IPS DF 6.9 (cell line): ENCODE measurements around the gene DYRK1A.

Experiments used
- DNase-seq: peaks from one replicate; pipeline ENCODE4 v3.0.0-alpha.2; 2013; ENCODE audit warnings: low read depth, low spot score
- H3K27ac ChIP-seq: one replicate; pipeline ENCODE4 v1.5.1; 2013; ENCODE audit warnings: low read length, control low read depth
- H3K27me3 ChIP-seq: 2 replicates; pipeline ENCODE4 v1.6.1; 2013; ENCODE audit warnings: mild to moderate bottlenecking, low read length; ENCODE audit not compliant: control insufficient read depth, insufficient read depth
- H3K36me3 ChIP-seq: 2 replicates; pipeline ENCODE4 v1.6.1; 2013; ENCODE audit warnings: low read length; ENCODE audit not compliant: control insufficient read depth, insufficient read depth
- H3K4me1 ChIP-seq: 2 replicates; pipeline ENCODE4 v1.6.1; 2013; ENCODE audit warnings: low read length; ENCODE audit not compliant: control insufficient read depth, insufficient read depth
- H3K4me3 ChIP-seq: 2 replicates; pipeline ENCODE4 v1.5.1; 2013; ENCODE audit warnings: mild to moderate bottlenecking, low read length
- H3K9me3 ChIP-seq: 2 replicates; pipeline ENCODE4 v1.6.1; 2013; ENCODE audit warnings: low read length, inconsistent platforms; ENCODE audit not compliant: control insufficient read depth, insufficient read depth
- WGBS: extraction: QIAGEN DNeasy Blood & Tissue Kit; methylation state at CpG from one replicate; pipeline ENCODE4 v1.1.7; 2013; ENCODE audit warnings: mixed read lengths, missing lambda C conversion rate; ENCODE audit not compliant: insufficient read length, insufficient coverage; 5-methylcytosine and 5-hydroxymethylcytosine counted together

Gene DYRK1A

GRCh38 chr21:37407719-37408420 is 41.3 kb downstream of the DYRK1A start:
- Histone ChIP-seq H3K9me3 (no peaks in the 10 kb centered on the region), H3K36me3 (no peaks in the 10 kb centered on the region; the same call in 1 of the 2 replicates), H3K27ac (no peak overlapping the region), H3K4me3 (no peak overlapping the region), H3K4me1 (0 out of 2 replicates have a peak, but pooled peaks cover 1% of the 10 kb centered on the region), H3K27me3 (no peaks in the 10 kb centered on the region)
- no peak for DNase-seq
- no CpG with 5 or more reads among the region's 6 CpGs for WGBS

DNA sequence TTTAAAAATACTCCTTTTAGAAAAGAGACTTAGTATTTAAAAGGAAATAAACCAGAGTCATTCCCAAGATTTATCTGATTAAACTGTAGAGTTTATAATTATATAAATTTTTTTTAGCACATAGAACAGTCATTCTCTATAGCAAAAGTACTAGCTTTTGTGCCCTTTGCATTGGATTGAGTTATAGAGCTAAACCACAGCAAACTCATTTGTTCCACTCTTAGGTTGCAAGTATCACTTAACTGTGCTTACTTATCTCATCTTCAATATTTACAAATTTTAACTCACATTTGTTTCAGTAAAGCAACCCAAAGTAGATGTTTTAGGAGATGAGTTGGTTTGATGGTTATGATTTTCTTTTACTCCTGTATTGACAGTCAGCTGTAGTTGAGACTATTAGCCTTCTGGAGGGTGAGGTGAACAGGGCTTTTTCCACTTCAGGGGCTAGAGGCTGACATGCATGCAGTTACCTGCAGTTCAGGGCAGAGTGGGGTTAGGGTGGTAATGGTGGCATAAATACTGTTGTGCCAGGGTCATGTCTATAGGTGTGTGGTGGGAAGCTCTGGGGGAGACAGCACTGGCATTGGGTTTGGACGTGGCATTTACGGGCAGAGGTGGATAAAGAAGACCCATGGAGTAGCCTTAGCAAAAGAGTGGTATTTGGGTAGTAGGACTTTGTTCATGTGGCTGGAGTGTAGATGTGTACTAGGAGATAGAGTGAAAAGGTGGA is 42.1 kb downstream of the DYRK1A start:
- DNase-seq = no peak
- Histone ChIP-seq H3K27ac (no peak overlapping the region), H3K4me3 (no peak overlapping the region), H3K4me1 (0 out of 2 replicates have a peak, but pooled peaks cover 1% of the 10 kb centered on the region), H3K9me3 (no peaks in the 10 kb centered on the region), H3K27me3 (no peaks in the 10 kb centered on the region), H3K36me3 (no peaks in the 10 kb centered on the region; the same call in 1 of the 2 replicates)
- no CpG with 5 or more reads among the region's 2 CpGs for WGBS

DNA sequence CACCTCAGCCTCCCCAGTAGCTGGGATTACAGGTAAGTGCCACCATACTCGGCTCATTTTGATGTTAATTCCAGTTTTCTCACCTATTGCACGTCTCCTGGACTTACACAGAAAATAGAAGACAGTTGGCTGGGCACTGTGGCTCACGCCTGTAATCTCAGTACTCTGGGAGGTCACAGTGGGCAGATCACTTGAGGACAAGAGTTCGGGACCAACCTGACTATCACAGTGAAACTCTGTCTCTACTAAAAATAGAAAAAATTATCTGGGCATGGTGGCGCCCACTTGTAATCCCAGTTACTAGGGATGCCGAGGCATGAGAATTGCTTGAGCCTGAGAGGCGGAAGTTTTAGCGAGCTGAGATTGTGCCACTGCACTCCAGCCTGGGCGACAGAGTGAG is 44.1 kb downstream of the DYRK1A start:
- Histone ChIP-seq H3K9me3 (no peaks in the 10 kb centered on the region), H3K27ac (no peak overlapping the region), H3K4me3 (no peak overlapping the region), H3K27me3 (no peaks in the 10 kb centered on the region), H3K4me1 (peaks cover 4% of the 10 kb centered on the region; the same call in 1 of the 2 replicates), H3K36me3 (no peaks in the 10 kb centered on the region; the same call in 1 of the 2 replicates)
- no peak for DNase-seq
- no CpG with 5 or more reads among the region's 9 CpGs for WGBS

- Histone ChIP-seq H3K27me3 (no peaks in the 10 kb centered on the region), H3K9me3 (no peaks in the 10 kb centered on the region), H3K4me3 (no peak overlapping the region), H3K4me1 (peaks cover 4% of the 10 kb centered on the region; the same call in 1 of the 2 replicates), H3K36me3 (no peaks in the 10 kb centered on the region; the same call in 1 of the 2 replicates), H3K27ac (no peak overlapping the region)
- no peak for DNase-seq
- WGBS = 100% methylated on average over 2 of the region's 4 CpGs
These were observed 46.2 kb downstream of the DYRK1A start for GRCh38 chr21:37412603-37413360.

DNA sequence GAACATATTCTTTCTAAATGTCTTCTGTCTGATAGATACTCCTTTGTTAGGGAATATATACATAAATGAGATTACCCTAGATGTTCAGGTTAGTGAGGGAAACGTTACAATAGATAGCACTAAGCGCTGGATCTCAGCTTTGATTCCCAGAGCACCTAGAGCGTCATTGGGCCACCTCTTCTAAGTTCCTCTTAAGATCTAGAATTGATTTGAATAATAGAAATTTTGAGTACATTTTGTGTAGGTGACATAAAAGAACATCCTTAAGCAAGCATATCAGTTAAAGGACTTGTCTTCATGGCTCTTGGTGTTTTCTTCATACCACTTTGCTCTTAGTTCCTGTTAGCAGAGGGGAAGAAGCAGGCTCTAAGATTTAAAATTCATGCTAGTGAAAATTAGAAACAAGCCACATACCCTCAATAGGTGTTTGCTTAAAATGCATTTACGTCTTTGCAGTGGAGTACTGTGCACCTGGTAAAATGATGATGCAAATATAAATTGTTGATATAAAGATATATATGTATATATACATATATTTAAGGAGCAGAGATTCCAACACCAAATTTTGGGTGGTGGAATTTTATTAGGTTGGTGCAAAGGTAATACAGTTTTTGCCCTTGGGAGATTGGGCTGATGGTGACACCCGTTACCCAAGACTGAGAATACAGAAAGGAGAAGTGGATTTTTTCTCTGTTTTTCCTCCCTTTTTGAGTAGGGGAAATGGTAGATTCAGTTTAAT is 47.1 kb downstream of the DYRK1A start:
- H3K9me3 ChIP-seq = no peaks in the 10 kb centered on the region
- no peak for DNase-seq
- no CpG with 5 or more reads among the region's 5 CpGs for WGBS
- H3K4me1 ChIP-seq = peaks cover 4% of the 10 kb centered on the region; the same call in 1 of the 2 replicates
- H3K27ac ChIP-seq = no peak overlapping the region
- no peaks in the 10 kb centered on the region for H3K27me3 ChIP-seq
- H3K4me3 ChIP-seq = no peak overlapping the region
- no peaks in the 10 kb centered on the region; the same call in 1 of the 2 replicates for H3K36me3 ChIP-seq

- peaks cover 3% of the 10 kb centered on the region; the same call in 1 of the 2 replicates for H3K4me1 ChIP-seq
- no peak overlapping the region for H3K4me3 ChIP-seq
- no peaks in the 10 kb centered on the region for H3K9me3 ChIP-seq
- WGBS = no CpG with 5 or more reads among the region's 5 CpGs
- H3K27me3 ChIP-seq = no peaks in the 10 kb centered on the region
- no peak overlapping the region for H3K27ac ChIP-seq
- no peak for DNase-seq
- H3K36me3 ChIP-seq = no peaks in the 10 kb centered on the region
These were observed 48.0 kb downstream of the DYRK1A start for GRCh38 chr21:37414292-37415253.

- WGBS = no CpG with 5 or more reads among the region's 2 CpGs
- no peaks in the 10 kb centered on the region for H3K27me3 ChIP-seq
- H3K36me3 ChIP-seq = no peaks in the 10 kb centered on the region
- no peak for DNase-seq
- peaks cover 3% of the 10 kb centered on the region; the same call in 1 of the 2 replicates for H3K4me1 ChIP-seq
- no peak overlapping the region for H3K4me3 ChIP-seq
- no peak overlapping the region for H3K27ac ChIP-seq
- no peaks in the 10 kb centered on the region for H3K9me3 ChIP-seq
These were observed 49.4 kb downstream of the DYRK1A start for GRCh38 chr21:37415939-37416338.

DNA sequence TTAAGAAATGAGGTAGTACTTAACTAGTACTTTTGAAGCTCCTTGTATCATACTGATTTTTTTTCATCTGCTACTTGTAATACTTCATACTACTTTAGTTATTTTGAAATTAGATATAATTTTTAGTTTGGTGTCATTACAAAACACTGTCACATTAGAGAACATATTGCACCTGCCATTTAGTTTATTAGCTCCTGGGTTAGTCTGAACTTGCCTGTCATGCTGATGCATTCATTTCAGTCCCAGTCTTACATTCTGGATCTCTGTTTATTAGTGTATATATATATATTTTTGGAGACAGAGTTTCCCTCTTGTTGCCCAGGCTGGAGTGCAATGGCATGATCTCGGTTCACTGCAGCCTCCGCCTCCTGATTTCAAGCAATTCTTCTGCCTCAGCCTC is 50.3 kb downstream of the DYRK1A start:
- Histone ChIP-seq H3K9me3 (no peaks in the 10 kb centered on the region), H3K27me3 (no peaks in the 10 kb centered on the region), H3K27ac (no peak overlapping the region), H3K36me3 (no peaks in the 10 kb centered on the region), H3K4me1 (peaks cover 3% of the 10 kb centered on the region; the same call in 1 of the 2 replicates), H3K4me3 (no peak overlapping the region)
- no CpG with 5 or more reads among the region's 2 CpGs for WGBS
- no peak for DNase-seq

DNA sequence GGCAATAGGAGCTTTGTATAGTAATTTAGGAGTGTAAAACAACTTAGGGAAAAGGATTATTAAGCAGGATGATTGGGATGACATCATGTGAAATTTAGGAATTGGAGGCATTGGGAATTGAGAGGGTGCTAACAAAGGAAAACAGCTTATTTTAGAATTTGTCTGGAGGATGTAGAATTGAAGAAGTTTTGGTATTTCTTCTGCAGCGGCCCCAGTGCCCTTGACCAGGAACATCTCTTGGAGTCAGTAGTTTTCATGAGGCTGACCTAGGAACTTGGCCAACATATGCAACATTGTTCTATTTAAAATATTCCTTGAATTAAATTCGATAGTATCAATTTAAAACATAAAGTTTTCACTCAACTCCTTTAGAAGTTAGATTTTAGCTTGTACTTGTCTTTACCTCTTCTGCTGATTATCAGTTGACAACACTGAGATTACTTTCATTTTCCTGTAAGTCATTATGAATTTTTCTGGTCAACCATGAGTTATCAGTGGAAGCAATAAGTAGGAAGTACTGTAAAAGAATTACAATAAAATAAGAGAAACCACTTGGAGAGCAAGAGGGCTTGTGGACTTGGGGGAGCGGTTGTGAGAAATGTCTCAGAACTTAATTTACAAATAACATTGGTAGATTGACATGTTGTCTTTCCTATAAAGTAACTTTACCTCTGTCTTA is 52.8 kb downstream of the DYRK1A start:
- H3K4me3 ChIP-seq = no peak overlapping the region
- H3K9me3 ChIP-seq = no peaks in the 10 kb centered on the region
- H3K27me3 ChIP-seq = no peaks in the 10 kb centered on the region
- H3K36me3 ChIP-seq = no peaks in the 10 kb centered on the region
- no peak for DNase-seq
- H3K4me1 ChIP-seq = peaks cover 3% of the 10 kb centered on the region; the same call in 1 of the 2 replicates
- H3K27ac ChIP-seq = no peak overlapping the region
- WGBS = no CpG with 5 or more reads among the region's 3 CpGs
